Osteocyte (in vitro differentiated cells): Measurements from ENCODE around the gene PSPC1. TPM values are rescaled to one million over a fixed set of nuclear protein-coding genes. Genes with fewer than 3 reads are reported as not detected.
A peak's percentile ranks its signal among the peaks of the same experiment; 100 is the strongest.
"Not testable (repeated sequence)": the region's sequence is repeated elsewhere in the genome, so short reads cannot be mapped to it uniquely, and the experiment has no call there.

ENCODE experiments used
- DNase-seq: peaks from one replicate; pipeline ENCODE4 v3.0.0; 2021; ENCODE audit warnings: mixed read lengths; ENCODE audit not compliant: unreplicated experiment; ENCODE audit errors: extremely low spot score
- H3K27ac Mint-ChIP-seq: one replicate; pipeline ENCODE4 v1.8.0; 2021; ENCODE audit warnings: mild to moderate bottlenecking, mixed read lengths; ENCODE audit not compliant: unreplicated experiment
- H3K27me3 Mint-ChIP-seq: one replicate; pipeline ENCODE4 v1.8.0; 2021; ENCODE audit warnings: mixed read lengths; ENCODE audit not compliant: unreplicated experiment
- H3K36me3 Mint-ChIP-seq: one replicate; pipeline ENCODE4 v1.8.0; 2021; ENCODE audit warnings: mixed read lengths; ENCODE audit not compliant: unreplicated experiment
- H3K4me1 Mint-ChIP-seq: one replicate; pipeline ENCODE4 v1.8.0; 2021; ENCODE audit warnings: mixed read lengths; ENCODE audit not compliant: unreplicated experiment
- H3K4me3 Mint-ChIP-seq: one replicate; pipeline ENCODE4 v1.8.0; 2021; ENCODE audit warnings: mild to moderate bottlenecking, moderate library complexity, mixed read lengths; ENCODE audit not compliant: unreplicated experiment
- H3K9me3 Mint-ChIP-seq: one replicate; pipeline ENCODE4 v1.8.0; 2021; ENCODE audit warnings: mixed read lengths; ENCODE audit not compliant: unreplicated experiment
- CTCF ChIP-seq: fragments of 200-600 bp; sonication (generic); IDR thresholded peaks from 2 replicates; pipeline ENCODE4 v1.5.0; 2021; ENCODE audit warnings: antibody characterized with exemption, mild to moderate bottlenecking, moderate library complexity
- total RNA-seq: library from RNA; stranded (reverse); gene quantifications from 2 replicates; pipeline ENCODE4 v1.2.1, GENCODE V29; 2021

Gene PSPC1
- total RNA-seq, 1 donor from 2014 or later: 62.8 TPM

DNA sequence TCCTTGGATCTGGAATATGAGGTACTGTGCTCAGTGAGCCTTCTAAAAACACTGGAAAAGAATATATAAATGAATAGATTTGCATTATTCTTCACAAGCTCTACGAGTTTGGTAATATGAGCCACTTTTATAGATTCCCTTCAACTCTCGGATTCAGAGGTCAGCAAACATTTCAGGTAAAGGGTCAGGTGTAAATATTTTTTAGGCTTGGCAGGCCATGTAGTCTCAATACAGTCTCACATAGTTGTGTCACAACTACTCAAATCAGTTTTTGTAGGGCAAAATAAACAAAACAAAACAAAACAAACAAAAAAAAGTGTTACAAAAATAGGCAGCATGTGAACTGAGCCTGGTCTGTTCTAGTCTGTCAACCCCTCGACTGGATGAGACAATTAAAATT, 57.4 kb downstream of the PSPC1 start:
- no peak for TF ChIP-seq CTCF
- DNase-seq: no peak
- no peaks in the 10 kb centered on the region for H3K27me3 Mint-ChIP-seq
- H3K4me3 Mint-ChIP-seq: no peak overlapping the region
- peaks cover 6% of the 10 kb centered on the region for H3K4me1 Mint-ChIP-seq
- H3K27ac Mint-ChIP-seq: no peak overlapping the region
- H3K9me3 Mint-ChIP-seq: no peaks in the 10 kb centered on the region
- H3K36me3 Mint-ChIP-seq: peaks cover 34% of the 10 kb centered on the region

DNA sequence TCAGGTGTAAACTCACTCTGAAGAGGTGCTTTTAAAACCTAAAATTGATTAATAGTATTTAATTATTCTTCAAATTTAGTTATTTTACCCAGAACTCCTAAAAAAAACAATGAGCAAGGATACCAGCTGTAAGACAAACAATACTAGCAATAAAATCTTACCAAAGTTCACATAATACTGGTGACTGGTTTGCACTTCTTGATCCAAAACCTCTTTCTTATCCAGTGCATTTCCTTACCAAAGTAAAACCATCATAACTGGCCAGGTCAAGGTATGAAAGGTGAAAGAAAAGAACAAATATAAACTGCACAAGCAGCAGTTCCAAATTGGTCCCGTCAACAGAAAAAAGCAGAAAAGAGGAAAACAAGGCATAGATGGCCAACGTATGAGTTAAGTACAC, 62.7 kb downstream of the PSPC1 start:
- no peak overlapping the region for H3K4me3 Mint-ChIP-seq
- no peaks in the 10 kb centered on the region for H3K4me1 Mint-ChIP-seq
- TF ChIP-seq CTCF: no peak
- H3K27ac Mint-ChIP-seq: no peak overlapping the region
- H3K27me3 Mint-ChIP-seq: no peaks in the 10 kb centered on the region
- H3K9me3 Mint-ChIP-seq: no peaks in the 10 kb centered on the region
- H3K36me3 Mint-ChIP-seq: peaks cover 26% of the 10 kb centered on the region
- DNase-seq: no peak

DNA sequence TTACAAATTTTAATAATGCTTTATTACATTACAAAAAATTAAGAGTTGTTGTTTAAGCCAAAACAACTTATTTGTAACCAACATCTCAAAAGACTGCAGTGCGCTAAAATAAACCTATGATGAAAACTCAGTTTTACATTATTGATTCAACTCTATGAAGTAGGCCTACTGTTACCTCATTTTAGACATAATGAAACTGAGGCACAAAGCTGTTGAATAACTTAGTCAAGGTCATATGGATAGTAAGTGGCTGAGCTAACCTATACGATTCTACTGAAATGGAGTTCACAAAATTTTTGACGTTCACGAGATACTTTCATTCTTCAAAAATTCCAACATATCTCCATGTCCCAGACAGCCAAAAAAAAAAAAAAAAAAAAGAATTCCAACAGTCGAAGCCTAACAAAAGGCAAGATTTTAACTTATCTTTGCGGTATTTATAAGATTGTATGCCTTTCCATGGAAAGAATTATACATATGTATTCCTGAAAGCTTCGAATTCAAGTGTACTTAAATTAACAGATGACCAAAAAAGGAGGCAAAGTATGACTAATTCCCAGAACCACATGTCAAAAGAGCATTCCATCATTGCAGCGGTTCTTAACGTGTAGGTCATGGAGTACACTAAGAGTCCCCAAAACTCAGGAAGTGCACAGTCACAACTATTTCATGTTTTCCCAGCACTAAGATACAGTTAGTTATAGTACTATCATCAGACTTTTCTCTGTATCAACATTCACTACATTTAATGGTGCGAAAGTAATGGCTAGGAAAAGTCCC, 69.4 kb downstream of the PSPC1 start:
- Mint-ChIP-seq H3K36me3 (peaks cover 19% of the 10 kb centered on the region), H3K27me3 (no peaks in the 10 kb centered on the region), H3K9me3 (no peaks in the 10 kb centered on the region), H3K4me3 (no peak overlapping the region), H3K4me1 (peaks cover 17% of the 10 kb centered on the region), H3K27ac (peak overlapping the region; percentile 44)
- DNase-seq: no peak
- no peak for TF ChIP-seq CTCF

- H3K27ac Mint-ChIP-seq, H3K4me3 Mint-ChIP-seq, H3K27me3 Mint-ChIP-seq, H3K9me3 Mint-ChIP-seq, DNase-seq: not testable (repeated sequence)
- Mint-ChIP-seq H3K36me3 (peaks cover 10% of the 10 kb centered on the region), H3K4me1 (peaks cover 16% of the 10 kb centered on the region)
Observed at GRCh38 chr13:19709782-19710181, 73.0 kb downstream of the PSPC1 start.

DNA sequence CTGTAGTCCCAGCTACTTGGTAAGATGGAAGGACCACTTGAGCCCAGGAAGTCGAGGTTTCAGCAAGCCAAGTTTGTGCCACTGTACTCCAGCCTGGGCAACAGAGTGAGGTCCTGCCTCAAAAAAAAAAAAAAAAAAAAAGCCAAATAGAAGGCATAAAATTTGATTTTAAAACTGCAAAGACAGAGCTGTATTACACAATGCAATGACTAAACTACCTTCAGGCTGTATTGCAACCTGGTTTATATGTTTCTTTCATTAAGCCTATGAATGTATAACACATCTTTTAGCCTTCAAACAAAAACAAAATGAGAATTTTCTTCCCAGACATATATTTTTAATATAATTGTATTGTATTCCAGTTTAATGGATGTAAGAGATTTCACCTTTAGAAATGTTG, 73.7 kb downstream of the PSPC1 start:
- not testable (repeated sequence) for DNase-seq, H3K27ac Mint-ChIP-seq, H3K27me3 Mint-ChIP-seq, H3K36me3 Mint-ChIP-seq, H3K4me3 Mint-ChIP-seq, H3K9me3 Mint-ChIP-seq
- peaks cover 14% of the 10 kb centered on the region for H3K4me1 Mint-ChIP-seq

- DNase-seq, H3K9me3 Mint-ChIP-seq, H3K27ac Mint-ChIP-seq, H3K4me3 Mint-ChIP-seq, H3K27me3 Mint-ChIP-seq, H3K36me3 Mint-ChIP-seq: not testable (repeated sequence)
- H3K4me1 Mint-ChIP-seq: peaks cover 11% of the 10 kb centered on the region
Observed at GRCh38 chr13:19704256-19704655, 78.5 kb downstream of the PSPC1 start.

- not testable (repeated sequence) for H3K27me3 Mint-ChIP-seq, H3K27ac Mint-ChIP-seq, H3K36me3 Mint-ChIP-seq, H3K9me3 Mint-ChIP-seq, DNase-seq, H3K4me3 Mint-ChIP-seq
- peaks cover 11% of the 10 kb centered on the region for H3K4me1 Mint-ChIP-seq
Observed at GRCh38 chr13:19701619-19702018, 81.1 kb downstream of the PSPC1 start.

- peaks cover 13% of the 10 kb centered on the region for H3K4me1 Mint-ChIP-seq
- not testable (repeated sequence) for DNase-seq, H3K4me3 Mint-ChIP-seq, H3K36me3 Mint-ChIP-seq, H3K27ac Mint-ChIP-seq, H3K27me3 Mint-ChIP-seq, H3K9me3 Mint-ChIP-seq
Observed at GRCh38 chr13:19700963-19701362, 81.8 kb downstream of the PSPC1 start.
